ENCODE data around the gene ATG9A. TPM values are rescaled to one million over a fixed set of nuclear protein-coding genes. Genes with fewer than 3 reads are reported as not detected.

Gene ATG9A
- total and polyA plus RNA-seq, 9 of the 15 experiments (the other 6 are each of a cell fraction or from before 2014, with no cell fraction given), result 0.25 to 65.6 (median 23.4) TPM

GRCh38 chr2:219245148-219245898 lies 15.9 kb upstream of the ATG9A start, which contains the start of the genes GLB1L and STK16 (continued):
- TF ChIP-seq ATF2 (CRISPR knock-in tag; IDR thresholded peaks at IDR 0.05), result no peak
- TF ChIP-seq ESRRA (IDR thresholded peaks at IDR 0.05; ENCODE audit: borderline replicate concordance, low read depth), result peak; percentile 59
- TF ChIP-seq REST (IDR thresholded peaks at IDR 0.05; ENCODE audit: borderline replicate concordance), result peak; percentile 97
- TF ChIP-seq REST (CRISPR knock-in tag; IDR thresholded peaks at IDR 0.05; ENCODE audit: low read depth), result no peak
- TF ChIP-seq NBN (IDR thresholded peaks at IDR 0.05; ENCODE audit: low read depth), result peak; percentile 43; the same call in 1 of the 2 replicates
- no peak for TF ChIP-seq ZNF445 (CRISPR knock-in tag; IDR thresholded peaks at IDR 0.05; ENCODE audit: low read depth)
- TF ChIP-seq MITF (IDR thresholded peaks at IDR 0.05), result no peak
- TF ChIP-seq MLLT1 (IDR thresholded peaks at IDR 0.05), result peak in 1 of 2 experiments; percentile 89; a peak in 3 of 4 replicates
- peak; percentile 86 for TF ChIP-seq ZBTB12 (CRISPR knock-in tag; IDR thresholded peaks at IDR 0.05)
- peak; percentile 49; the same call in 1 of the 2 replicates for TF ChIP-seq VEZF1 (CRISPR knock-in tag; IDR thresholded peaks at IDR 0.05)
